ENCODE measurements around the gene EXOC4. TPM values are rescaled to one million over a fixed set of nuclear protein-coding genes. Genes with fewer than 3 reads are reported as not detected.

The EXOC4 gene
- total and polyA plus RNA-seq, 2 experiments from 2014 or later = 23.9 to 51.7 TPM

DNA sequence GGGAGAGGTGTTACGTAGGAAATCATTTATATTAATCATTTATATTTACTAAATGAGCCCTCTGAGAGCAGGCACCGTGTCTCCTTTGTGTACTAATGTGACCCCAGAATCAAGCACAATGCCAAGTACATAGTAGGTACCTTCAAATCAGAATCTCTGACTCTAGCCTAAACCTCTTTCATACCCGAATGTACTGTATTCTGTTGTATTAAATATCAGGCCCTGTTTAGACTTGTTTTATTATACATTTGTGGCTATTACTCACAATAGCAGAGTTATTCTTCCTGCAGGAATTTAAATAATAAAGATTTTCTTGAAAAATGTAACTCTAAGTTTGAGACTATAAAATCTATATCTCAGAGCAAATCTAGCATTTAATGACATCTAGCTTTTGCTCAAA is 297.3 kb downstream of the EXOC4 start:
- Histone ChIP-seq H3K9me2 (ENCODE audit: insufficient read depth) (no peaks in the 10 kb centered on the region), H3K27me3 (replicated peaks; ENCODE audit: insufficient read depth) (no peaks in the 10 kb centered on the region), H3K36me3 (ENCODE audit: low read depth) (no peaks in the 10 kb centered on the region), H3K27ac (no peak overlapping the region), H3K4me2 (ENCODE audit: unreplicated experiment) (no peak overlapping the region), H3K9me3 (ENCODE audit: low read depth) (no peaks in the 10 kb centered on the region), H3K4me3 (no peak overlapping the region), H4K20me1 (ENCODE audit: insufficient read depth) (no peaks in the 10 kb centered on the region), H2AFZ (no peak overlapping the region), H3F3A (ENCODE audit: insufficient read depth) (no peaks in the 10 kb centered on the region), H3K4me1 (ENCODE audit: insufficient read depth) (0 out of 2 replicates have a peak, but pooled peaks cover 5% of the 10 kb centered on the region), H3K79me2 (ENCODE audit: insufficient read depth) (no peaks in the 10 kb centered on the region), H3K9ac (no peak overlapping the region)
- WGBS, 2 experiments (ENCODE audit: low coverage in 1 of 2, low lambda C conversion rate in 2 of 2, missing lambda C conversion rate in 2 of 2) = 97 to 100% methylated on average over 3 of the region's 3 CpGs
- in situ Hi-C loops (cut with MboI) = no loop called here
- no peak for DNase-seq
- TF ChIP-seq EZH2 (IDR thresholded peaks at IDR 0.05; ENCODE audit: insufficient read depth, poor library complexity, severe bottlenecking) = no peak
- TF ChIP-seq EZH2phosphoT487 (IDR thresholded peaks at IDR 0.05; ENCODE audit: insufficient read depth, low read depth) = no peak

GRCh38 chr7:133550811-133551210 is 297.9 kb downstream of the EXOC4 start:
- 92 to 99% methylated on average over 4 of the region's 4 CpGs for WGBS, 2 experiments (ENCODE audit: low coverage in 1 of 2, low lambda C conversion rate in 2 of 2, missing lambda C conversion rate in 2 of 2)
- Histone ChIP-seq H3K9me2 (ENCODE audit: insufficient read depth) (no peaks in the 10 kb centered on the region), H3K79me2 (ENCODE audit: insufficient read depth) (no peaks in the 10 kb centered on the region), H2AFZ (no peak overlapping the region), H3K4me1 (ENCODE audit: insufficient read depth) (0 out of 2 replicates have a peak, but pooled peaks cover under 1% of the 10 kb centered on the region), H3K27me3 (replicated peaks; ENCODE audit: insufficient read depth) (no peaks in the 10 kb centered on the region), H3K27ac (no peak overlapping the region), H3K9ac (no peak overlapping the region), H3K4me3 (no peak overlapping the region), H3K9me3 (ENCODE audit: low read depth) (no peaks in the 10 kb centered on the region), H3F3A (ENCODE audit: insufficient read depth) (no peaks in the 10 kb centered on the region), H4K20me1 (ENCODE audit: insufficient read depth) (no peaks in the 10 kb centered on the region), H3K4me2 (ENCODE audit: unreplicated experiment) (no peak overlapping the region), H3K36me3 (ENCODE audit: low read depth) (no peaks in the 10 kb centered on the region)
- no peak for TF ChIP-seq EZH2 (IDR thresholded peaks at IDR 0.05; ENCODE audit: insufficient read depth, poor library complexity, severe bottlenecking)
- no peak for TF ChIP-seq EZH2phosphoT487 (IDR thresholded peaks at IDR 0.05; ENCODE audit: insufficient read depth, low read depth)
- DNase-seq = no peak
- in situ Hi-C loops (cut with MboI) = no loop called here

GRCh38 chr7:133551466-133551865 is 298.6 kb downstream of the EXOC4 start:
- TF ChIP-seq EZH2phosphoT487 (IDR thresholded peaks at IDR 0.05; ENCODE audit: insufficient read depth, low read depth) (no peak), EZH2 (IDR thresholded peaks at IDR 0.05; ENCODE audit: insufficient read depth, poor library complexity, severe bottlenecking) (no peak)
- H4K20me1 ChIP-seq (ENCODE audit: insufficient read depth) = no peaks in the 10 kb centered on the region
- 91 to 93% methylated on average over 4 of the region's 4 CpGs for WGBS, 2 experiments (ENCODE audit: low coverage in 1 of 2, low lambda C conversion rate in 2 of 2, missing lambda C conversion rate in 2 of 2)
- no peaks in the 10 kb centered on the region for H3K4me1 ChIP-seq (ENCODE audit: insufficient read depth)
- no peaks in the 10 kb centered on the region for H3K27me3 ChIP-seq (replicated peaks; ENCODE audit: insufficient read depth)
- H3F3A ChIP-seq (ENCODE audit: insufficient read depth) = no peaks in the 10 kb centered on the region
- no peak overlapping the region for H2AFZ ChIP-seq
- H3K79me2 ChIP-seq (ENCODE audit: insufficient read depth) = no peaks in the 10 kb centered on the region
- H3K9me3 ChIP-seq (ENCODE audit: low read depth) = no peaks in the 10 kb centered on the region
- no peak overlapping the region for H3K9ac ChIP-seq
- DNase-seq = no peak
- no peaks in the 10 kb centered on the region for H3K36me3 ChIP-seq (ENCODE audit: low read depth)
- no peak overlapping the region for H3K4me2 ChIP-seq (ENCODE audit: unreplicated experiment)
- no peak overlapping the region for H3K27ac ChIP-seq
- in situ Hi-C loops (cut with MboI) = no loop called here
- no peak overlapping the region for H3K4me3 ChIP-seq
- H3K9me2 ChIP-seq (ENCODE audit: insufficient read depth) = no peaks in the 10 kb centered on the region

GRCh38 chr7:133552079-133552478 is 299.2 kb downstream of the EXOC4 start:
- Histone ChIP-seq H3K27me3 (replicated peaks; ENCODE audit: insufficient read depth) (no peaks in the 10 kb centered on the region), H3K4me1 (ENCODE audit: insufficient read depth) (no peaks in the 10 kb centered on the region), H3K27ac (no peak overlapping the region), H4K20me1 (ENCODE audit: insufficient read depth) (no peaks in the 10 kb centered on the region), H3F3A (ENCODE audit: insufficient read depth) (no peaks in the 10 kb centered on the region), H3K79me2 (ENCODE audit: insufficient read depth) (no peaks in the 10 kb centered on the region), H3K9me2 (ENCODE audit: insufficient read depth) (no peaks in the 10 kb centered on the region), H2AFZ (no peak overlapping the region), H3K4me2 (ENCODE audit: unreplicated experiment) (no peak overlapping the region), H3K4me3 (no peak overlapping the region), H3K9me3 (ENCODE audit: low read depth) (no peaks in the 10 kb centered on the region), H3K9ac (no peak overlapping the region), H3K36me3 (ENCODE audit: low read depth) (no peaks in the 10 kb centered on the region)
- DNase-seq = no peak
- TF ChIP-seq EZH2 (IDR thresholded peaks at IDR 0.05; ENCODE audit: insufficient read depth, poor library complexity, severe bottlenecking) (no peak), EZH2phosphoT487 (IDR thresholded peaks at IDR 0.05; ENCODE audit: insufficient read depth, low read depth) (no peak)
- in situ Hi-C loops (cut with MboI) = no loop called here
- 100% methylated on average over 1 of the region's 1 CpG for WGBS, 2 experiments (ENCODE audit: low coverage in 1 of 2, low lambda C conversion rate in 2 of 2, missing lambda C conversion rate in 2 of 2)

DNA sequence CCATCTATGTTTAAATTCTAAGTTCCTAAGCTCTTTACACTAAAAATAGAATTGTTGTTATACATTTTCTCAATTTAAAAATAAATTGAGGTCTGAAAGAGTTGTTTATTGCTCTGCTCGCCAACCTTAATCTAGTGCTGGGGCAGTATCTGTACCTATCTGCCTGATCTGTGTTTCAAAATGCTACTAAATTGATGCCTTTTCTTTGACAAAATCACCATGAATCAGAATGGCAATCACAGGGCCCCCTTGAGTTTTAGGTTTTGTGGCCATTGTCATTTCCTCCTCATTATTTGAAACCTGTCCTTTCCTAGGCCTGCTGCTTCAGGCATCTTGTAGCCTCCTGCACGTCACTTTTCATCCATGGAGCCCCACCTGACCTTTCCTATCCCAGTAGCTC is 301.5 kb downstream of the EXOC4 start:
- in situ Hi-C loops (cut with MboI) = no loop called here
- Histone ChIP-seq H3K27me3 (replicated peaks; ENCODE audit: insufficient read depth) (no peaks in the 10 kb centered on the region), H3F3A (ENCODE audit: insufficient read depth) (no peaks in the 10 kb centered on the region), H3K27ac (no peak overlapping the region), H2AFZ (no peak overlapping the region), H3K4me3 (no peak overlapping the region), H3K4me1 (ENCODE audit: insufficient read depth) (no peaks in the 10 kb centered on the region), H4K20me1 (ENCODE audit: insufficient read depth) (no peaks in the 10 kb centered on the region), H3K9me2 (ENCODE audit: insufficient read depth) (no peaks in the 10 kb centered on the region), H3K36me3 (ENCODE audit: low read depth) (no peaks in the 10 kb centered on the region), H3K4me2 (ENCODE audit: unreplicated experiment) (no peak overlapping the region), H3K79me2 (ENCODE audit: insufficient read depth) (no peaks in the 10 kb centered on the region), H3K9ac (no peak overlapping the region), H3K9me3 (ENCODE audit: low read depth) (no peaks in the 10 kb centered on the region)
- 97 to 100% methylated on average over 2 of the region's 2 CpGs for WGBS, 2 experiments (ENCODE audit: low coverage in 1 of 2, low lambda C conversion rate in 2 of 2, missing lambda C conversion rate in 2 of 2)
- DNase-seq = no peak
- TF ChIP-seq EZH2phosphoT487 (IDR thresholded peaks at IDR 0.05; ENCODE audit: insufficient read depth, low read depth) (no peak), EZH2 (IDR thresholded peaks at IDR 0.05; ENCODE audit: insufficient read depth, poor library complexity, severe bottlenecking) (no peak)
